T-helper 17 cell (primary cell): ENCODE measurements around the gene TGFBR1. TPM values are rescaled to one million over a fixed set of nuclear protein-coding genes. Genes with fewer than 3 reads are reported as not detected.
A peak's percentile ranks its signal among the peaks of the same experiment; 100 is the strongest.

Source experiments
- ATAC-seq: fragments of 150-1000 bp; cut with Tn5 transposase; 2 replicates; pipeline ENCODE4 v1.10.0; 2021; ENCODE audit warnings: mild to moderate bottlenecking, moderate library complexity
- DNase-seq, 3 donors: peaks; one replicate each; pipeline versions ENCODE4 v3.0.0 to v3.0.0-alpha.2; 2020 to 2021
- H3K9me3 ChIP-seq: one replicate; pipeline ENCODE4 v1.7.0; 2013; ENCODE audit warnings: low read length, mild to moderate bottlenecking; ENCODE audit not compliant: control insufficient read depth, poor library complexity, severe bottlenecking
- H3K27ac Mint-ChIP-seq: one replicate; pipeline ENCODE4 v1.8.0; 2022; ENCODE audit warnings: mild to moderate bottlenecking, moderate library complexity, mixed read lengths
- H3K27me3 Mint-ChIP-seq: one replicate; pipeline ENCODE4 v1.8.0; 2022; ENCODE audit warnings: mixed read lengths
- H3K36me3 Mint-ChIP-seq: one replicate; pipeline ENCODE4 v1.8.0; 2022; ENCODE audit warnings: low read depth, mixed read lengths
- H3K4me1 Mint-ChIP-seq: one replicate; pipeline ENCODE4 v1.8.0; 2022; ENCODE audit warnings: mild to moderate bottlenecking, mixed read lengths
- H3K4me3 Mint-ChIP-seq: one replicate; pipeline ENCODE4 v1.8.0; 2022; ENCODE audit warnings: mild to moderate bottlenecking, moderate library complexity, mixed read lengths
- total RNA-seq, 4 donors: library from RNA in 2 of 4; stranded (reverse) in 2 of 4; gene quantifications; one replicate each; pipeline ENCODE4 v1.2.3 and lab custom pipeline; 2022 to 2026

The TGFBR1 gene
- total RNA-seq, 2 donors from 2014 or later = 23.5 to 29.1 TPM

DNA sequence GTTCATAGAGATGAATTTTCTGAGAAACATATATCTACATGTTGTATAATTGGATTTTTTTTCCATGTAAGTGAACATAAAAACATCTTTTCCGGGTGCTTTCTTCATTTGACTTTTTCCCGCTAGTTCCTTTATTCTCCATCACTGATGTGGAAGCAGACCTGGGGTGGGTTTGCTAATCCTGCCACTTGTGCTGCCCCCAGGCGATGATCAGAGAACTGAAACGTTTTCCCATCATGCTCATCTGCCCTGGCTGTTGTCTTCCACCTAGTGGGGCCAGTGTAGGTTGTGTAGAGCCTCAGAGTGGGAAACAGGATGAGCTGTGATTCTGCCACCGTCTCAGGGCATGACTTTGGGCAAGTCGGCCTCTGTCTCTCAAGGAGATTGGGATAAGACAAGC, 34.2 kb upstream of the TGFBR1 start:
- Mint-ChIP-seq H3K36me3 (peaks cover 2% of the 10 kb centered on the region), H3K27me3 (no peaks in the 10 kb centered on the region), H3K4me3 (no peak overlapping the region), H3K4me1 (peaks cover 29% of the 10 kb centered on the region), H3K27ac (no peak overlapping the region)
- DNase-seq (no peak), ATAC-seq (no peak)
- H3K9me3 ChIP-seq = no peaks in the 10 kb centered on the region

- Mint-ChIP-seq H3K4me1 (peaks cover 36% of the 10 kb centered on the region), H3K27ac (no peak overlapping the region), H3K27me3 (no peaks in the 10 kb centered on the region), H3K4me3 (no peak overlapping the region), H3K36me3 (no peaks in the 10 kb centered on the region)
- H3K9me3 ChIP-seq = no peaks in the 10 kb centered on the region
- no peak for DNase-seq
- no peak for ATAC-seq
These were observed 33.4 kb upstream of the TGFBR1 start for GRCh38 chr9:99071313-99072039.

DNA sequence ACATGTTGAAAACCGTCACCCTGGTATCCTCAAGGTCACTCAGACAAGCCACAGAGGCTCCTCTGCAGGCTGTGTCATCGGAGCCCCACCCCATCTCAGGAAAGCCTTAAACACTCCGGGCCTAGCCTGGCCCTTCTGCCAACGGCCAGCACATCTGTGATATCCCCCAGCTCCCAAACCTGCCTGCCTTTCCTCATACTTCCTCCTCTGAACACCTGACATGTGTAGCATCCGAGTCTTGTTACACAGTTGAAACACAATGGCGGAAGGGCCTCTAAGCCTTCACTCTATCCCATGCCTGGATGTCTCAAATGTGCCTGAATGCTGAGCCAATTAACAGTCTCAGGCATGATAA, 32.9 kb upstream of the TGFBR1 start:
- Mint-ChIP-seq H3K4me1 (peaks cover 41% of the 10 kb centered on the region), H3K4me3 (no peak overlapping the region), H3K27ac (no peak overlapping the region), H3K36me3 (no peaks in the 10 kb centered on the region), H3K27me3 (no peaks in the 10 kb centered on the region)
- ATAC-seq = no peak
- DNase-seq = no peak
- H3K9me3 ChIP-seq = no peaks in the 10 kb centered on the region

DNA sequence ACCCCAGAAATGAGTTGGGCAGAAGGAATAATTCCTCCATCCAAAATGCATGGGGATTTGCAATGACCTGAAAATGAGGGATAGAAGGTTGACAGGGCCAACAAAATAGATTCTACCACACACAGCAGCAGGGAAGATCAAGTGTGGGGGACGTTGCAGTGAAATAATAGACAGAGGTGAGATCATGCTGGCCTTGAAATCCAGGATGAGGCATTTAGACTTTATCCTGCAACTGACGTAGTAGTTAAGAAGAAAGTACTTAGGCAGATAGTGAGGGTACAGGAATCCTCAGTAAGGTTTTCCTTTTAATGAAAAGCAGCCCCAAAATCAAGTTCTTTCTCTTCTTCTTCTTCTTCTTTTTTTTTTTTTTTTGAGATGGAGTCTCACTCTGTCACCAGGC, 31.6 kb upstream of the TGFBR1 start:
- ATAC-seq = no peak
- Mint-ChIP-seq H3K4me1 (peaks cover 44% of the 10 kb centered on the region), H3K36me3 (no peaks in the 10 kb centered on the region), H3K4me3 (no peak overlapping the region), H3K27ac (no peak overlapping the region), H3K27me3 (no peaks in the 10 kb centered on the region)
- H3K9me3 ChIP-seq = no peaks in the 10 kb centered on the region
- DNase-seq = no peak

DNA sequence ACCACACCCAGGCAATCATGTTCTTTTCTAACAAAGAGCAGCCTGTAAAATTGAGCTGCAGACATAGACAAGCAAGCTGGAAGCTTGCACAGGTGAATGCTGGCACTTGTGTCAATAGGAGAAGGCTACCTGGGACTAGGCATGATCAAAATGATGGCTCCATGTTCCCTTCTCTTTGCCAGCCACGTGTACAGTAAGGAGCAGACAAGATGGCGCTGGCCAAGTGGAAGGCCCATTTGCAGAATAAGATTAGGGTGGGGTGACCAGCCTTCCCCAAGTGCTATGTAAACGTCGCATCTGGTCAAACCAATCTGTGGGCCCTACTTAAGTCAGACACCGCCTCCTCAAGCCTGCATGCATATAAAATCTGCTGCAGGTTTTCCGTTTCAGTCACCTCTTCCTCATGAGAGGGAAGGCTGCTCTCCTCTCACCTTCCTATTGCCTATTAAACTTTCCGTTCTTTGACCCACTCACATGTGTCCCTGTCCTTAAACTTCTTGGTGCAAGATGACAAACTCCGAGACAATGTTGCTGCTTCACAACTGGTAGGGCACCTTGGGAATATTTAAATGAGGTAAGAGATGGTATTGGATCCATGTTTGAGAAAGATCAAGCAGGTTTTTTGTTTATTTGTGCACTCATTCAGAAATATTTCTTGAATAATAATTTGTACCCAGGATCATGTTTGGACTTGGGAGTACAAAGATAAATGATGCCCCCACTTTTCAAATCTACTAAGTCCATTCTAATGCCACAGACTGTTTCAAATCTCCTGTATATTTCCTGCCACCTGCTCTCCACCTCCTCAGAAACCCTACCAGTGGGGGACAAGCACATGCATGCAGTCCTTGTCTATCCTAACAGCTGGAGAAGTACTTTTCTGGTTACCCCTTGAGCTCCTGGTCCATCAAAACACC, 30.7 kb upstream of the TGFBR1 start:
- Mint-ChIP-seq H3K4me1 (peaks cover 41% of the 10 kb centered on the region), H3K27me3 (no peaks in the 10 kb centered on the region), H3K27ac (peak overlapping the region; percentile 92), H3K4me3 (no peak overlapping the region), H3K36me3 (no peaks in the 10 kb centered on the region)
- no peaks in the 10 kb centered on the region for H3K9me3 ChIP-seq
- DNase-seq (no peak), ATAC-seq (no peak)

- ATAC-seq (no peak), DNase-seq (no peak)
- H3K9me3 ChIP-seq = no peaks in the 10 kb centered on the region
- Mint-ChIP-seq H3K27me3 (no peaks in the 10 kb centered on the region), H3K4me3 (no peak overlapping the region), H3K4me1 (peaks cover 44% of the 10 kb centered on the region), H3K27ac (peak overlapping the region; percentile 92), H3K36me3 (no peaks in the 10 kb centered on the region)
These were observed 30.0 kb upstream of the TGFBR1 start for GRCh38 chr9:99074902-99075245.

DNA sequence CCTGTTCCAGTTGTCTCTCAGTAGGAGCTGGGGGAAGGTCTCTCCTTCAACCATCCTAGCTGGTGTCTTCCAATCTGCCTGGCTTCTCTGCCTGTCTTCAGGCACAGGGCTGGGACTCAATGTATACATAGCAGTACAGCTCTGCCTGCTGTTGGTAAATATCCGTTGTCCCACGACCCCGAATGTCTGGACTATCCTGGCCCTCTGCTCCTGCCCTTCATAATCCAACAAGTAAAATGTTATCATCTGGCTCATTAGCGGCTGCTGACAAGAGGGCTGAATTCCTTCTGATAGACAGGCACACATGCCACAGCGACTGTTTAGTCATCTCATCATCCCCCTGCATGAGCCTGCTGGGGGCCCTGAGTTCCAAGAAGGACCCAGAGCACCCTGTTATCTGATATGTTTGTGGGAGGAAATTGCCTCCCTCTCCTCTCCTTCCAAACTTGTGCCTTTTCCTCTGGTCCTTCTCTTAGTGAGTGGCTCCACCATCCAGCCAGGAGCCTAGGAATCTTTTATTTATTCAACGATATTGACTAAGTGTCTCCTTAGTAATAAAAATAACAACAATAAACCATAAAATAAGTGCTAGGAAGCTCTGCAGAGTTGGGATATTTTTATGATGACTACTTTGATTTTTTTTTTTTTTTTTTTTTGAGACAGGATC, 29.5 kb upstream of the TGFBR1 start:
- DNase-seq (no peak), ATAC-seq (no peak)
- H3K36me3 Mint-ChIP-seq = no peaks in the 10 kb centered on the region
- H3K4me3 Mint-ChIP-seq = no peak overlapping the region
- H3K9me3 ChIP-seq = no peaks in the 10 kb centered on the region
- H3K4me1 Mint-ChIP-seq = peaks cover 44% of the 10 kb centered on the region
- no peaks in the 10 kb centered on the region for H3K27me3 Mint-ChIP-seq
- H3K27ac Mint-ChIP-seq = peak overlapping the region; percentile 92

GRCh38 chr9:99076030-99076429, 28.9 kb upstream of the TGFBR1 start:
- peaks cover 44% of the 10 kb centered on the region for H3K4me1 Mint-ChIP-seq
- no peak for ATAC-seq
- peak overlapping the region; percentile 77 for H3K4me3 Mint-ChIP-seq
- H3K27me3 Mint-ChIP-seq = no peaks in the 10 kb centered on the region
- no peaks in the 10 kb centered on the region for H3K36me3 Mint-ChIP-seq
- no peak for DNase-seq
- H3K9me3 ChIP-seq = no peaks in the 10 kb centered on the region
- peak overlapping the region; percentile 92 for H3K27ac Mint-ChIP-seq

DNA sequence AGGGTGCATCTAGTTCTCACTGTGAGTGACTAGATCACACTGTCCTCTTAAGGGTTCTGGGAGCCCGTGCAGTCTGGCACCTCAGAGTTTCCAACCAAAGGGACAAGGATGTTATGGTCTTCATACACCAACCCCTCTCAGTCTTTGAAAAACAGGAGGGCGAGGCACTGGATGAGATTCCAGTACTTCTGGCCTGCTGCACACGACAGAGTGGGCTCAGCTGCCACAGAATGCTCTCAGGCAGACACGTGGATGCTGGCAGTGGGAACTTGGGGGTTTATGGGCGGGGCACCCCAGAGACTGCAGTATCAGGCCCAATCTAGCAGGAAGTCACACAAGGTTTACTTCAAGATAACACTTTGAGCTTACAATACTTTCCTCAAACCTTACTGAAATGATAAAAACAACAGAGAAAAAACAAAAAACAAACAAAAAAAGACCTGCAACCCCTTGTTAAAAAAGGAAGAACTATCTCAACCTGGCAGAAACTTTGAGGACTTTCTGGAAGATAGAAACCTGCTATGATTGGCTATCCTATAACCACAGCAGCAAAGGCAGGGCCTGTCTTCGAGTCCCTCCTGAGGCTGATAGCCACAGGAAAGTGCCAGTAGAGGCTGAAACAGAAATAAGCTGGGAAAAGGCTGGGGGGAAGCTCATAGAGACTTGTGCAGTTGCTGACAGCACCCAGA, 28.3 kb upstream of the TGFBR1 start:
- H3K27me3 Mint-ChIP-seq = no peaks in the 10 kb centered on the region
- peaks cover 42% of the 10 kb centered on the region for H3K4me1 Mint-ChIP-seq
- ATAC-seq (peak; percentile 89), DNase-seq (no peak)
- H3K9me3 ChIP-seq = no peaks in the 10 kb centered on the region
- peak overlapping the region; percentile 77 for H3K4me3 Mint-ChIP-seq
- no peaks in the 10 kb centered on the region for H3K36me3 Mint-ChIP-seq
- H3K27ac Mint-ChIP-seq = peak overlapping the region; percentile 92

- Mint-ChIP-seq H3K4me3 (no peak overlapping the region), H3K27me3 (no peaks in the 10 kb centered on the region), H3K36me3 (no peaks in the 10 kb centered on the region), H3K27ac (peak overlapping the region; percentile 59), H3K4me1 (peaks cover 42% of the 10 kb centered on the region)
- no peaks in the 10 kb centered on the region for H3K9me3 ChIP-seq
- ATAC-seq (no peak), DNase-seq (no peak)
These were observed 26.2 kb upstream of the TGFBR1 start for GRCh38 chr9:99078717-99079116.

DNA sequence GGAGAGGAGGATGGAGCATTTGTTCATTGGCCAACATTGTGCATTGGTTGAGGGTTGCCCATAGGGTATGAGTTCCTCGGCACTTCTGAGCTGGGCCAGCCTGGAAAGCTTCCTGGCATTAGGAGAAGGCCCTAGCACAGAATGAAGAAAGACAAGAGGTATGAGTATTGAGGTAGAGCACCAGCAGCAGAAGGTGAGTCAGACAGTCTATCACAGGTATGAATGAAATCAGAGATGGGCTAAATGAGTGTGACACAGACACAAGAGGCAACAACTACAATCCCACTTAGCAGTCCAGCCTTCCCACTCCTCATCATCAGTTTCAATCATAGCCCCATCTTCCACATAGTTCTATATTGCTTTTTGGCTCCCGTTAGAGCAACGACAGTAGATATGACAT, 25.4 kb upstream of the TGFBR1 start:
- Mint-ChIP-seq H3K4me3 (no peak overlapping the region), H3K27me3 (no peaks in the 10 kb centered on the region), H3K4me1 (peaks cover 42% of the 10 kb centered on the region), H3K36me3 (no peaks in the 10 kb centered on the region), H3K27ac (peak overlapping the region; percentile 59)
- no peaks in the 10 kb centered on the region for H3K9me3 ChIP-seq
- no peak for ATAC-seq
- no peak for DNase-seq

DNA sequence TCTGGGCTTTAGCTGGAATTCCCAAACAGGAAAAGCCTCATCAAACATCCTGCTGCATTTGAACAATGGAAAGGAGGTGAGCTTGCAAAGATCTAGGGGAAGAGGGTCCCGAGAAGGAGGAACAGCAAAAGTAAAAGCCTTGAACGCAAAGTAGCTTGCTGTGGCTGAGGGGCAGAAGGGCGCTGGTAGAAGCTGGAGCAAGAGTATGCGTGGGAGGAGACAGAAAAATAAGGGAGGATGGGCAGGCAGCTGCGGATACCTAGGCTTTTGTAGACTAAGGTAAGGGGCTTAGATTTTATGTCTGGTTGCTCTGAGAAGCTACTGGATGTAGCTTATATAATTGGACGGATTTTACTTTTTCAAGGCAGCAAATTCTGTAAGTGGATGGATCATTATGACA, 21.9 kb upstream of the TGFBR1 start:
- Mint-ChIP-seq H3K4me1 (peaks cover 31% of the 10 kb centered on the region), H3K36me3 (no peaks in the 10 kb centered on the region), H3K4me3 (no peak overlapping the region), H3K27me3 (no peaks in the 10 kb centered on the region), H3K27ac (no peak overlapping the region)
- no peak for DNase-seq
- ATAC-seq = no peak
- H3K9me3 ChIP-seq = no peaks in the 10 kb centered on the region
